ENCODE data around the gene MFAP4. TPM values are rescaled to one million over a fixed set of nuclear protein-coding genes. Genes with fewer than 3 reads are reported as not detected.

Gene MFAP4
- total and polyA plus RNA-seq, 4 donors = 2.1 to 13.3 (median 5.7) TPM

DNA sequence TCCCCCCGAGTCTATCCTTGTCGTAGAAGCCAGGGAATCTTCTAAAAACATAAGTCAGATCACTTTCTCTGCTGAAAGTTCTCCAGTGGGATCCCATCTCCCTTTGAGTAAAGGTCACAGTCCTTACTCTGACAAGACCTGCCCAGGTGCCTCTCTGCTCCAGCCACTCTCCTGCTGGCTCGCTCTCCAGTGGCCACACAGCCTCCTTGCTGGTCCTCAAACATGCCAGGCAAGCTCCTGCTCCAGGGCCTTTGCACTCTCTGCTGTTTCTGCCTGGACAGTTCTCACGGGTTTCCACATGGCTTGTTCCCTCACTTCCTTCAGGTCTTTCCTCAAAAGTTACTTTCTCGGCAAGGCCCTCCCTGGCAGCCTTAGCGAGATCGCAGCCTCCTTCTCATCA is 27.8 kb downstream of the MFAP4 start:
- TF ChIP-seq SP1 (IDR thresholded peaks at IDR 0.05) = no peak
- no peak for TF ChIP-seq TAF1 (conservative IDR thresholded peaks at IDR 0.05)
- no peak for TF ChIP-seq RXRA (IDR thresholded peaks at IDR 0.05)
- no peak for TF ChIP-seq NR2F2 (IDR thresholded peaks at IDR 0.05)
- TF ChIP-seq, protein P1, sequence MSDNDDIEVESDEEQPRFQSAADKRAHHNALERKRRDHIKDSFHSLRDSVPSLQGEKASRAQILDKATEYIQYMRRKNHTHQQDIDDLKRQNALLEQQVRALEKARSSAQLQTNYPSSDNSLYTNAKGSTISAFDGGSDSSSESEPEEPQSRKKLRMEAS (IDR thresholded peaks at IDR 0.05) = no peak
- TF ChIP-seq HNF4G (IDR thresholded peaks at IDR 0.05) = no peak
- TF ChIP-seq, protein P2, sequence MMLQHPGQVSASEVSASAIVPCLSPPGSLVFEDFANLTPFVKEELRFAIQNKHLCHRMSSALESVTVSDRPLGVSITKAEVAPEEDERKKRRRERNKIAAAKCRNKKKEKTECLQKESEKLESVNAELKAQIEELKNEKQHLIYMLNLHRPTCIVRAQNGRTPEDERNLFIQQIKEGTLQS (IDR thresholded peaks at IDR 0.05) = no peak
- no peak for TF ChIP-seq RAD21 (IDR thresholded peaks at IDR 0.05)
- no peak for TF ChIP-seq YY1 (IDR thresholded peaks at IDR 0.05)
- TF ChIP-seq, protein P3, sequence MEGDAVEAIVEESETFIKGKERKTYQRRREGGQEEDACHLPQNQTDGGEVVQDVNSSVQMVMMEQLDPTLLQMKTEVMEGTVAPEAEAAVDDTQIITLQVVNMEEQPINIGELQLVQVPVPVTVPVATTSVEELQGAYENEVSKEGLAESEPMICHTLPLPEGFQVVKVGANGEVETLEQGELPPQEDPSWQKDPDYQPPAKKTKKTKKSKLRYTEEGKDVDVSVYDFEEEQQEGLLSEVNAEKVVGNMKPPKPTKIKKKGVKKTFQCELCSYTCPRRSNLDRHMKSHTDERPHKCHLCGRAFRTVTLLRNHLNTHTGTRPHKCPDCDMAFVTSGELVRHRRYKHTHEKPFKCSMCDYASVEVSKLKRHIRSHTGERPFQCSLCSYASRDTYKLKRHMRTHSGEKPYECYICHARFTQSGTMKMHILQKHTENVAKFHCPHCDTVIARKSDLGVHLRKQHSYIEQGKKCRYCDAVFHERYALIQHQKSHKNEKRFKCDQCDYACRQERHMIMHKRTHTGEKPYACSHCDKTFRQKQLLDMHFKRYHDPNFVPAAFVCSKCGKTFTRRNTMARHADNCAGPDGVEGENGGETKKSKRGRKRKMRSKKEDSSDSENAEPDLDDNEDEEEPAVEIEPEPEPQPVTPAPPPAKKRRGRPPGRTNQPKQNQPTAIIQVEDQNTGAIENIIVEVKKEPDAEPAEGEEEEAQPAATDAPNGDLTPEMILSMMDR (IDR thresholded peaks at IDR 0.05; ENCODE audit: low read depth, low read length, missing input control) = no peak
- TF ChIP-seq FOXA1 (IDR thresholded peaks at IDR 0.05) = no peak
- no peak for TF ChIP-seq HNF4A (conservative IDR thresholded peaks at IDR 0.05)
- TF ChIP-seq, protein P4, sequence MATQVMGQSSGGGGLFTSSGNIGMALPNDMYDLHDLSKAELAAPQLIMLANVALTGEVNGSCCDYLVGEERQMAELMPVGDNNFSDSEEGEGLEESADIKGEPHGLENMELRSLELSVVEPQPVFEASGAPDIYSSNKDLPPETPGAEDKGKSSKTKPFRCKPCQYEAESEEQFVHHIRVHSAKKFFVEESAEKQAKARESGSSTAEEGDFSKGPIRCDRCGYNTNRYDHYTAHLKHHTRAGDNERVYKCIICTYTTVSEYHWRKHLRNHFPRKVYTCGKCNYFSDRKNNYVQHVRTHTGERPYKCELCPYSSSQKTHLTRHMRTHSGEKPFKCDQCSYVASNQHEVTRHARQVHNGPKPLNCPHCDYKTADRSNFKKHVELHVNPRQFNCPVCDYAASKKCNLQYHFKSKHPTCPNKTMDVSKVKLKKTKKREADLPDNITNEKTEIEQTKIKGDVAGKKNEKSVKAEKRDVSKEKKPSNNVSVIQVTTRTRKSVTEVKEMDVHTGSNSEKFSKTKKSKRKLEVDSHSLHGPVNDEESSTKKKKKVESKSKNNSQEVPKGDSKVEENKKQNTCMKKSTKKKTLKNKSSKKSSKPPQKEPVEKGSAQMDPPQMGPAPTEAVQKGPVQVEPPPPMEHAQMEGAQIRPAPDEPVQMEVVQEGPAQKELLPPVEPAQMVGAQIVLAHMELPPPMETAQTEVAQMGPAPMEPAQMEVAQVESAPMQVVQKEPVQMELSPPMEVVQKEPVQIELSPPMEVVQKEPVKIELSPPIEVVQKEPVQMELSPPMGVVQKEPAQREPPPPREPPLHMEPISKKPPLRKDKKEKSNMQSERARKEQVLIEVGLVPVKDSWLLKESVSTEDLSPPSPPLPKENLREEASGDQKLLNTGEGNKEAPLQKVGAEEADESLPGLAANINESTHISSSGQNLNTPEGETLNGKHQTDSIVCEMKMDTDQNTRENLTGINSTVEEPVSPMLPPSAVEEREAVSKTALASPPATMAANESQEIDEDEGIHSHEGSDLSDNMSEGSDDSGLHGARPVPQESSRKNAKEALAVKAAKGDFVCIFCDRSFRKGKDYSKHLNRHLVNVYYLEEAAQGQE (IDR thresholded peaks at IDR 0.05) = no peak
- no peak for TF ChIP-seq GABPA (IDR thresholded peaks at IDR 0.05 in 1 of 2, conservative IDR thresholded peaks at IDR 0.05 in 1 of 2)
- TF ChIP-seq, protein P5, sequence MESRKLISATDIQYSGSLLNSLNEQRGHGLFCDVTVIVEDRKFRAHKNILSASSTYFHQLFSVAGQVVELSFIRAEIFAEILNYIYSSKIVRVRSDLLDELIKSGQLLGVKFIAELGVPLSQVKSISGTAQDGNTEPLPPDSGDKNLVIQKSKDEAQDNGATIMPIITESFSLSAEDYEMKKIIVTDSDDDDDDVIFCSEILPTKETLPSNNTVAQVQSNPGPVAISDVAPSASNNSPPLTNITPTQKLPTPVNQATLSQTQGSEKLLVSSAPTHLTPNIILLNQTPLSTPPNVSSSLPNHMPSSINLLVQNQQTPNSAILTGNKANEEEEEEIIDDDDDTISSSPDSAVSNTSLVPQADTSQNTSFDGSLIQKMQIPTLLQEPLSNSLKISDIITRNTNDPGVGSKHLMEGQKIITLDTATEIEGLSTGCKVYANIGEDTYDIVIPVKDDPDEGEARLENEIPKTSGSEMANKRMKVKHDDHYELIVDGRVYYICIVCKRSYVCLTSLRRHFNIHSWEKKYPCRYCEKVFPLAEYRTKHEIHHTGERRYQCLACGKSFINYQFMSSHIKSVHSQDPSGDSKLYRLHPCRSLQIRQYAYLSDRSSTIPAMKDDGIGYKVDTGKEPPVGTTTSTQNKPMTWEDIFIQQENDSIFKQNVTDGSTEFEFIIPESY (IDR thresholded peaks at IDR 0.05) = no peak
- no peak for TF ChIP-seq EGR1 (IDR thresholded peaks at IDR 0.05; ENCODE audit: low read depth in 2 of 2)
- no peak for TF ChIP-seq JUND (IDR thresholded peaks at IDR 0.05)
- 88% methylated on average over 7 of the region's 7 CpGs for WGBS
- peaks cover 0 to 20% (median 11%) of the 10 kb centered on the region in 4 donors for H3K4me1 ChIP-seq (ENCODE audit: control insufficient read depth in 4 of 4, insufficient read depth in 4 of 4, low read length in 3 of 4)
- no peaks in the 10 kb centered on the region for H3K27me3 ChIP-seq (ENCODE audit: control insufficient read depth in 4 of 4, insufficient read depth in 4 of 4, low read length in 3 of 4)
- no peak overlapping the region for H3K4me3 ChIP-seq (ENCODE audit: low read depth in 1 of 3, low read length in 3 of 3)
- H3K27ac ChIP-seq (ENCODE audit: low read depth in 1 of 2, low read length in 2 of 2) = no peak overlapping the region
- H3K36me3 ChIP-seq (ENCODE audit: control insufficient read depth in 4 of 4, insufficient read depth in 3 of 4, low read depth in 1 of 4, low read length in 3 of 4) = no peaks in the 10 kb centered on the region
- no peaks in the 10 kb centered on the region for H3K9me3 ChIP-seq (ENCODE audit: control insufficient read depth in 4 of 4, low read length in 3 of 4)
- no peak overlapping the region for H3K9ac ChIP-seq (ENCODE audit: low read depth in 1 of 2, low read length in 2 of 2)
- no peak for DNase-seq (ENCODE audit: low spot score)

All from liver (tissue), 9 donors.